ENCODE results near the gene OR1D5. TPM values are rescaled to one million over a fixed set of nuclear protein-coding genes. Genes with fewer than 3 reads are reported as not detected.

OR1D5 gene
- polyA plus RNA-seq, 1 experiment, result not detected

DNA sequence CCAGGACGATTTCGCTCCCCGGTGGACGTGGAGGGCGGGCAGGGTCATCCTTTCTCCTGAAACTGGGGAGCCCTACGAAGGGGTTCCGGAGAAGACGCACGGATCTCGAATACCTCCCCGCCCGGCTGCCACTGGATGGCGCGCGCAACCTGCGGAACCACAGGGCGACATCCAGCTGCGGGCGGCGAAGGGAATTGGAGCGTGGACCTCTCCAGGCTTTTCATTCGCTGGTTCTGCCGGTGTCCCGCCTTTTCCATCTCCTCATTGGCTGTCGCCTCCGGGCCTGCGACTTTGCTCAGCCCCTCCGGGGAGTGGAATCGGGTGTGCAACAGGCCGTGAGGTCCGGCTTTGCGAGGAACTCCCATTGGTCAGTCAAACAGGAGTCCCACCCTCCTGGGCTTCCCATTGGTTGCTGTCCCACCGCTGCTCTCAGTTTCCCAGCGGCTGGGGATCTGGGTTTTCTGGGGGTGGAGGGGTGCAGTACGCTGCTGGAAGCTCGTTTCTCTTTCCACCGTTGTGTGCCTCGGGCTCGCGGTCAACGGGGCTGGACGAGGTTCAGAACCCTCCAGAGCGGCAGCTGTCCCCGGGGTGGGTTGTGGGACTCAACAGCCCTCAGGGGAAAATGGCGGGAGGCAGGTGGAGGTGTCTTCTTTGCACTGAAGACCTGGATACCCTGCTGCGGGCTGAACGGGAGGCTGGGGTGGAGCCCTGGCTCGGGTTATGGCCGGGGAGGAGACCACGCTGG lies 14.5 kb downstream of the OR1D5 start:
- peak; percentile 94 for DNase-seq (ENCODE audit: low read depth, low spot score)
- TF ChIP-seq, protein P1, sequence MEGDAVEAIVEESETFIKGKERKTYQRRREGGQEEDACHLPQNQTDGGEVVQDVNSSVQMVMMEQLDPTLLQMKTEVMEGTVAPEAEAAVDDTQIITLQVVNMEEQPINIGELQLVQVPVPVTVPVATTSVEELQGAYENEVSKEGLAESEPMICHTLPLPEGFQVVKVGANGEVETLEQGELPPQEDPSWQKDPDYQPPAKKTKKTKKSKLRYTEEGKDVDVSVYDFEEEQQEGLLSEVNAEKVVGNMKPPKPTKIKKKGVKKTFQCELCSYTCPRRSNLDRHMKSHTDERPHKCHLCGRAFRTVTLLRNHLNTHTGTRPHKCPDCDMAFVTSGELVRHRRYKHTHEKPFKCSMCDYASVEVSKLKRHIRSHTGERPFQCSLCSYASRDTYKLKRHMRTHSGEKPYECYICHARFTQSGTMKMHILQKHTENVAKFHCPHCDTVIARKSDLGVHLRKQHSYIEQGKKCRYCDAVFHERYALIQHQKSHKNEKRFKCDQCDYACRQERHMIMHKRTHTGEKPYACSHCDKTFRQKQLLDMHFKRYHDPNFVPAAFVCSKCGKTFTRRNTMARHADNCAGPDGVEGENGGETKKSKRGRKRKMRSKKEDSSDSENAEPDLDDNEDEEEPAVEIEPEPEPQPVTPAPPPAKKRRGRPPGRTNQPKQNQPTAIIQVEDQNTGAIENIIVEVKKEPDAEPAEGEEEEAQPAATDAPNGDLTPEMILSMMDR (IDR thresholded peaks at IDR 0.05; ENCODE audit: low read depth, low read length), result peak; percentile 60
- CTCF ChIA-PET, result interaction anchor here (0.6 to 4.0 kb wide), 9 partner anchors 9 to 599 kb away, joined by 3 to 28 read pairs (median 6); partner anchors contain the start of genes CTNS and SHPK
- Histone ChIP-seq H3K27me3 (ENCODE audit: control insufficient read depth, insufficient read depth, low read length) (no peaks in the 10 kb centered on the region), H3K9me3 (ENCODE audit: control insufficient read depth, insufficient read depth, low read length) (peaks cover 17% of the 10 kb centered on the region), H3K27ac (ENCODE audit: low read depth, low read length) (peak overlapping the region; percentile 65), H3K4me3 (ENCODE audit: low read depth, low read length) (peak overlapping the region; percentile 76)
- POLR2A ChIA-PET, result interaction anchor here (0.6 to 2.0 kb wide), 4 partner anchors 210 to 599 kb away, joined by 3 to 7 read pairs (median 4); partner anchors contain the start of genes CTNS and SHPK

- POLR2A ChIA-PET, result interaction anchor here (0.7 kb wide), 1 partner anchor 962 kb away, joined by 6 read pairs; no protein-coding TSS in a partner anchor
- TF ChIP-seq, protein P1 (IDR thresholded peaks at IDR 0.05; ENCODE audit: low read depth, low read length), result no peak
- Histone ChIP-seq H3K9me3 (ENCODE audit: control insufficient read depth, insufficient read depth, low read length) (peaks cover 24% of the 10 kb centered on the region), H3K27me3 (ENCODE audit: control insufficient read depth, insufficient read depth, low read length) (no peaks in the 10 kb centered on the region), H3K27ac (ENCODE audit: low read depth, low read length) (no peak overlapping the region), H3K4me3 (ENCODE audit: low read depth, low read length) (no peak overlapping the region)
- DNase-seq (ENCODE audit: low read depth, low spot score), result no peak
- CTCF ChIA-PET, result interaction anchor here (1.1 to 4.0 kb wide), 2 partner anchors 601 to 691 kb away, joined by 3 to 28 read pairs; no protein-coding TSS in a partner anchor
These were observed 16.7 kb downstream of the OR1D5 start for GRCh38 chr17:3046753-3047152.

DNA sequence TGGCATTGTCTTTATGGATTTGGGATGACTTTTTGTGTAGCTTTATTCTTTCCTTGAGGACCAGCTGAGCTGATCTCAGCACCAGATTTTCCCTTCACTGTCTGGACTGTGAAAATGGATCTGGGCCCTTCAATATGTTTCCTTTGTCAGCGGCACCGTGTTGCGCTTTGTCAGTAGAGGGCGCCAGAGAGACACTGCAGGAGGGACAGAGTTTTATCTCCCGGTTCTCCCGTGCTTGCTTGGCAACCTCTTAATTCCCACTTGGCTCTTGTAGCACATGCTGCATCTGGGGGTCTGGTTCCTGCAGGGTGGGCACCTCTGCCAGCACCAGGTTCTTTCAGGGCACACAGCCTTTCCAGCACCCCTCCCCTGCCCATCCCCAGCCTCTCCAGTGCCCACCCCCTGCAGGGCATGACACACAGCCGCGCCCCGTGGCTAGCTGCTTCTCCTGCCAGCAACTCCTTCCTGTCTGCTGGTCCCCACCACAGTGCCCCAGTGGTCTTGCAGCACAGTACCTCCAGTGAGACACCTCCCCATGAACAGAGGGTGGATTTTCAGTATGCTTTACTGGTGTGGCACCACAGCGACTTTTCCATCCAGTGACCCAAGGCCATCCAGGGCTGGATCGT lies 19.6 kb downstream of the OR1D5 start:
- POLR2A ChIA-PET, result no interaction called here
- Histone ChIP-seq H3K9me3 (ENCODE audit: control insufficient read depth, insufficient read depth, low read length) (peaks cover 19% of the 10 kb centered on the region), H3K27ac (ENCODE audit: low read depth, low read length) (no peak overlapping the region), H3K27me3 (ENCODE audit: control insufficient read depth, insufficient read depth, low read length) (no peaks in the 10 kb centered on the region), H3K4me3 (ENCODE audit: low read depth, low read length) (no peak overlapping the region)
- TF ChIP-seq, protein P1 (IDR thresholded peaks at IDR 0.05; ENCODE audit: low read depth, low read length), result no peak; the same call in 1 of the 2 replicates
- DNase-seq (ENCODE audit: low read depth, low spot score), result no peak
- CTCF ChIA-PET, result interaction anchor here (0.7 kb wide), 1 partner anchor 214 kb away, joined by 4 read pairs; no protein-coding TSS in a partner anchor

GRCh38 chr17:3040882-3041281 lies 22.5 kb downstream of the OR1D5 start:
- no peak overlapping the region for H3K27ac ChIP-seq (ENCODE audit: low read depth, low read length)
- DNase-seq (ENCODE audit: low read depth, low spot score), result no peak
- ChIA-PET POLR2A (no interaction called here), CTCF (interaction anchor here (2.7 kb wide), 1 partner anchor 8 kb away, joined by 12 read pairs; no protein-coding TSS in a partner anchor)
- H3K9me3 ChIP-seq (ENCODE audit: control insufficient read depth, insufficient read depth, low read length), result peaks cover 16% of the 10 kb centered on the region
- TF ChIP-seq, protein P1 (IDR thresholded peaks at IDR 0.05; ENCODE audit: low read depth, low read length), result no peak
- no peak overlapping the region for H3K4me3 ChIP-seq (ENCODE audit: low read depth, low read length)
- no peaks in the 10 kb centered on the region for H3K27me3 ChIP-seq (ENCODE audit: control insufficient read depth, insufficient read depth, low read length)

All from AG04450 (cell line).